ENCODE data around the gene HMGB4.

DNA sequence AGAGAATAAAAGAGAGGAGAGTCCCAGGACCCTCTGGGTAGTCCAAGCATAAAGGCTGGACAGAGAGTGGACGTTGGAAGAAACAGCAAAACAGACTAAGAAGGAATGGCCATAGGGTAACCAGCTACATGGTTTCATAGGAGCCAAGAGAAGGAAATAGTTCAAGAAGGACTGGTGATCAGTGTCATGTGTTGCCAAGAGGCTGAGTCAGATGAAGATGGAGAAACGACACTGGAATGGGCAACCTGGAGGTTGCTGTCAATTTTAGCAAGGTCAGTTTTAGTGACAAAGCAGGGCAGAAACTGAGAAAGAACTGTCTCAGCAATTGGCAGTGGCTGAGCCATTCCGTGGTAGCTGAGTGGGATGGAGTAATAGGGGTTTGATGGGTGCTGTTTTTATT, 41.4 kb downstream of the HMGB4 start:
- TF ChIP-seq, protein P1, sequence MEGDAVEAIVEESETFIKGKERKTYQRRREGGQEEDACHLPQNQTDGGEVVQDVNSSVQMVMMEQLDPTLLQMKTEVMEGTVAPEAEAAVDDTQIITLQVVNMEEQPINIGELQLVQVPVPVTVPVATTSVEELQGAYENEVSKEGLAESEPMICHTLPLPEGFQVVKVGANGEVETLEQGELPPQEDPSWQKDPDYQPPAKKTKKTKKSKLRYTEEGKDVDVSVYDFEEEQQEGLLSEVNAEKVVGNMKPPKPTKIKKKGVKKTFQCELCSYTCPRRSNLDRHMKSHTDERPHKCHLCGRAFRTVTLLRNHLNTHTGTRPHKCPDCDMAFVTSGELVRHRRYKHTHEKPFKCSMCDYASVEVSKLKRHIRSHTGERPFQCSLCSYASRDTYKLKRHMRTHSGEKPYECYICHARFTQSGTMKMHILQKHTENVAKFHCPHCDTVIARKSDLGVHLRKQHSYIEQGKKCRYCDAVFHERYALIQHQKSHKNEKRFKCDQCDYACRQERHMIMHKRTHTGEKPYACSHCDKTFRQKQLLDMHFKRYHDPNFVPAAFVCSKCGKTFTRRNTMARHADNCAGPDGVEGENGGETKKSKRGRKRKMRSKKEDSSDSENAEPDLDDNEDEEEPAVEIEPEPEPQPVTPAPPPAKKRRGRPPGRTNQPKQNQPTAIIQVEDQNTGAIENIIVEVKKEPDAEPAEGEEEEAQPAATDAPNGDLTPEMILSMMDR (IDR thresholded peaks at IDR 0.05), result no peak
- TF ChIP-seq EP300 (IDR thresholded peaks at IDR 0.05) (no peak), POLR2A (IDR thresholded peaks at IDR 0.05) (no peak)

All from upper lobe of left lung (tissue), 4 donors.